ENCODE measurements around the gene NEK10. TPM values are rescaled to one million over a fixed set of nuclear protein-coding genes. Genes with fewer than 3 reads are reported as not detected.

NEK10 gene
- total RNA-seq, 1 donor from 2014 or later, result not detected

DNA sequence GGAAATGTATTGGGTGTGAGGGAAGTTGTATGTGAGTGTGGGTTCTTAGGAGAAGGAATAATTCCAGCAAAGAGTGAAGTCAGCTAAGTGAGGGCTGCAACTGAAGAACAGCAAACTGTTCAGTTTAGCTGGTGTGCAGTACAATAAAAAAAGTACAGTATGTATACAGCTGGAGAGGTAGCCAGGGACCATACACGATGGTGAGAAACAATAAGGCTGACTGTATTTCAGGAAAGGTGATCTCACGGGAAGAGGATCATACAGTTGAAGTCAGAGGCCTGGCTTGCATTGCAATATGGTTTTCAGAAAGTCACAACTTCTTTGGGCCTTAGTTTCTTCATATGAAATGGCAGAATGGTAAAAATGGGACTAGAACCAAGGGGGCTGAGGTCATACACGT is 222.4 kb downstream of the NEK10 start:
- H3K4me1 ChIP-seq, result no peaks in the 10 kb centered on the region
- TF ChIP-seq POLR2A (IDR thresholded peaks at IDR 0.05) (no peak), POLR2AphosphoS5 (IDR thresholded peaks at IDR 0.05; ENCODE audit: insufficient read depth in 1 of 2, low read depth in 1 of 2) (no peak)
- TF ChIP-seq, protein P1, sequence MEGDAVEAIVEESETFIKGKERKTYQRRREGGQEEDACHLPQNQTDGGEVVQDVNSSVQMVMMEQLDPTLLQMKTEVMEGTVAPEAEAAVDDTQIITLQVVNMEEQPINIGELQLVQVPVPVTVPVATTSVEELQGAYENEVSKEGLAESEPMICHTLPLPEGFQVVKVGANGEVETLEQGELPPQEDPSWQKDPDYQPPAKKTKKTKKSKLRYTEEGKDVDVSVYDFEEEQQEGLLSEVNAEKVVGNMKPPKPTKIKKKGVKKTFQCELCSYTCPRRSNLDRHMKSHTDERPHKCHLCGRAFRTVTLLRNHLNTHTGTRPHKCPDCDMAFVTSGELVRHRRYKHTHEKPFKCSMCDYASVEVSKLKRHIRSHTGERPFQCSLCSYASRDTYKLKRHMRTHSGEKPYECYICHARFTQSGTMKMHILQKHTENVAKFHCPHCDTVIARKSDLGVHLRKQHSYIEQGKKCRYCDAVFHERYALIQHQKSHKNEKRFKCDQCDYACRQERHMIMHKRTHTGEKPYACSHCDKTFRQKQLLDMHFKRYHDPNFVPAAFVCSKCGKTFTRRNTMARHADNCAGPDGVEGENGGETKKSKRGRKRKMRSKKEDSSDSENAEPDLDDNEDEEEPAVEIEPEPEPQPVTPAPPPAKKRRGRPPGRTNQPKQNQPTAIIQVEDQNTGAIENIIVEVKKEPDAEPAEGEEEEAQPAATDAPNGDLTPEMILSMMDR (IDR thresholded peaks at IDR 0.05), result no peak
- intact Hi-C loops (cut with DNase I), result no loop called here
- H3K9me3 ChIP-seq, result no peaks in the 10 kb centered on the region
- H3K27ac ChIP-seq, result no peak overlapping the region
- no peaks in the 10 kb centered on the region for H3K27me3 ChIP-seq
- no peak overlapping the region for H3K4me3 ChIP-seq
- no peaks in the 10 kb centered on the region for H3K36me3 ChIP-seq
- DNase-seq (ENCODE audit: extremely low spot score in 2 of 2), result no peak

DNA sequence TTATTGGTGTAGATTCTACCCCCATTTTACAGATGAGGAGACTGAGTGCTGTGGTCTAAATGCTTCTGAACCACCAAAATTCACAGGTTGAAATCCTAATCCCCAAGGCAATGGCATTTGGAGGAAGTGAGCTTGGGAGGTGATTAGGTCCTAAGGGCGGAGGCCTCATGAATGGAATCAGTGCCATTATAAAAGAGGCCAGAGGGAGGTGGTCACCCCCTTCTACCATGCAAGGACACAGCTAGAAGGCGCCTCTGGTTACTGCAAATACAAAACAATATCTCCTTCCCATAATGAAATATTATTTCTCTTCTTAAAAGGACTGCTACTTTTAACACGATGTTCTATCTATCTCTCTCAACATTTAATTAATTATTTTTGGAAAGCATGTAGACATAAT is 223.5 kb downstream of the NEK10 start:
- Histone ChIP-seq H3K9me3 (peaks cover 4% of the 10 kb centered on the region), H3K36me3 (no peaks in the 10 kb centered on the region), H3K4me3 (no peak overlapping the region), H3K27ac (no peak overlapping the region), H3K27me3 (no peaks in the 10 kb centered on the region), H3K4me1 (no peaks in the 10 kb centered on the region)
- DNase-seq (ENCODE audit: extremely low spot score in 2 of 2), result no peak
- intact Hi-C loops (cut with DNase I), result no loop called here
- TF ChIP-seq POLR2AphosphoS5 (IDR thresholded peaks at IDR 0.05; ENCODE audit: insufficient read depth in 1 of 2, low read depth in 1 of 2) (no peak), POLR2A (IDR thresholded peaks at IDR 0.05) (no peak)

DNA sequence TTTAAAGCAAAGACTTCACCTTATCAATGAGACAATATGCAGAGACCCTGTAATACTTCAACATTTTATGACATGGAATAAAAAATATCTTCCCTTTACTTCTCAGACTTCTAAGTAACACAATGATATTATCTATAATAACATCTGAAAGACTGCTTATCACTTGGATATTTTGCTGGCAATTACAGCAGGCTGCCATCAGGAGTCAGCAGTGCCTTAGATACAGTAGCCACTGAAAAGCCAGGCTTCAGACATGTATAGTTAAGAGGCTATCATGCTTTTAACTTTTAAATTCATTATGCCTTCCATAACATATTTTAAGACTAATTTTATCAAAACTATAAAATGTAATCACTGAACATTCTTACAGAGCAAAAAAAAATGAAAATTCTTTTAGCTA is 227.5 kb downstream of the NEK10 start:
- Histone ChIP-seq H3K4me3 (no peak overlapping the region), H3K36me3 (no peaks in the 10 kb centered on the region), H3K27me3 (no peaks in the 10 kb centered on the region), H3K4me1 (no peaks in the 10 kb centered on the region), H3K9me3 (peaks cover 4% of the 10 kb centered on the region), H3K27ac (no peak overlapping the region)
- no peak for TF ChIP-seq POLR2A (IDR thresholded peaks at IDR 0.05)
- TF ChIP-seq, protein P1 (IDR thresholded peaks at IDR 0.05), result no peak
- no peak for TF ChIP-seq POLR2AphosphoS5 (IDR thresholded peaks at IDR 0.05; ENCODE audit: insufficient read depth in 1 of 2, low read depth in 1 of 2)
- no peak for DNase-seq (ENCODE audit: extremely low spot score in 2 of 2)
- intact Hi-C loops (cut with DNase I), result no loop called here

DNA sequence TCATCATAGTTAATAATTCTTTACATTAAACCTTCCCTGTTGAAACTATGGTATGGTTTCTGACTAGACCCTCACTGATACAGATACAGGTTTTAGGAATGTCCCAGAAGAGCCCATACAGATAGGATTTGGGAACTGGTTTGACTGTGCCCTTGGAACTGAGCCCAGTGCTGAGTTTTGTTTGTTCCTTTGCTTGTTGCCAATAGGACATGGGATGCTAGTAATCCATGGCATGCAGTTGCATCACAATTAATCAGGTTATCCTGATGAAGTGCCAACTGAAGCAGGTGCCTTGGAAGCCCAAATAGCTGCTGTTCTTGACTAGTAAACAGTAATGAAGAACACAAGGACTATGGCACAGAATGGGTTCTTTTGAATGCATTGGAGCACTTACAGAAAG is 230.6 kb downstream of the NEK10 start:
- no peaks in the 10 kb centered on the region for H3K36me3 ChIP-seq
- H3K4me1 ChIP-seq, result no peaks in the 10 kb centered on the region
- H3K27me3 ChIP-seq, result no peaks in the 10 kb centered on the region
- intact Hi-C loops (cut with DNase I), result loop anchor here (10.0 kb wide), 1 partner anchor 136 kb away; no protein-coding TSS in a partner anchor
- peaks cover 4% of the 10 kb centered on the region for H3K9me3 ChIP-seq
- no peak for DNase-seq (ENCODE audit: extremely low spot score in 2 of 2)
- H3K27ac ChIP-seq, result no peak overlapping the region
- no peak overlapping the region for H3K4me3 ChIP-seq
- TF ChIP-seq, protein P1 (IDR thresholded peaks at IDR 0.05), result no peak
- TF ChIP-seq POLR2AphosphoS5 (IDR thresholded peaks at IDR 0.05; ENCODE audit: insufficient read depth in 1 of 2, low read depth in 1 of 2) (no peak), POLR2A (IDR thresholded peaks at IDR 0.05) (no peak)

DNA sequence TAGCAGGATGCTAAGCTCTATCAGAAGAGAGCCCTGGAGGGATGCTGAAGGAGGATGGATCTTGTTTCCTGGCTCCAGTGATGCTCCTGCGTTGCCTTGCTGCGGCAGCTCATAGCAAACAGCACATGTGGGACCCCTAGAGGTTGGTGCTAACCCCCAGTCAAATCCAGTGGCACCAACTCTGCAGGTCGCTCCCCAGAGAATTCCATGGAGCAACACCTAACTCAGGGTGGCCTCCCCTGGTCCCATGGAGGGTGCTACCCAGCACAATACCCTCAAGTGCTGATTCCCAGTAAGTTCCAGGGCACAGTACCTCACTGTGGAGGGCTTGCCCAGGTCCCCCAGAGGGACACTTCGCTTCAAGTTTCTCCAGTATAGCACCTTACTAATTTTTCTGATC is 231.2 kb downstream of the NEK10 start:
- TF ChIP-seq POLR2A (IDR thresholded peaks at IDR 0.05) (no peak), POLR2AphosphoS5 (IDR thresholded peaks at IDR 0.05; ENCODE audit: insufficient read depth in 1 of 2, low read depth in 1 of 2) (no peak)
- TF ChIP-seq, protein P1 (IDR thresholded peaks at IDR 0.05), result no peak
- Histone ChIP-seq H3K27me3 (no peaks in the 10 kb centered on the region), H3K36me3 (no peaks in the 10 kb centered on the region), H3K9me3 (peaks cover 4% of the 10 kb centered on the region), H3K4me3 (no peak overlapping the region), H3K4me1 (no peaks in the 10 kb centered on the region), H3K27ac (no peak overlapping the region)
- intact Hi-C loops (cut with DNase I), result loop anchor here (10.0 kb wide), 1 partner anchor 137 kb away; no protein-coding TSS in a partner anchor
- DNase-seq (ENCODE audit: extremely low spot score in 2 of 2), result no peak
